ENCODE measurements around the gene ATOH1.

DNA sequence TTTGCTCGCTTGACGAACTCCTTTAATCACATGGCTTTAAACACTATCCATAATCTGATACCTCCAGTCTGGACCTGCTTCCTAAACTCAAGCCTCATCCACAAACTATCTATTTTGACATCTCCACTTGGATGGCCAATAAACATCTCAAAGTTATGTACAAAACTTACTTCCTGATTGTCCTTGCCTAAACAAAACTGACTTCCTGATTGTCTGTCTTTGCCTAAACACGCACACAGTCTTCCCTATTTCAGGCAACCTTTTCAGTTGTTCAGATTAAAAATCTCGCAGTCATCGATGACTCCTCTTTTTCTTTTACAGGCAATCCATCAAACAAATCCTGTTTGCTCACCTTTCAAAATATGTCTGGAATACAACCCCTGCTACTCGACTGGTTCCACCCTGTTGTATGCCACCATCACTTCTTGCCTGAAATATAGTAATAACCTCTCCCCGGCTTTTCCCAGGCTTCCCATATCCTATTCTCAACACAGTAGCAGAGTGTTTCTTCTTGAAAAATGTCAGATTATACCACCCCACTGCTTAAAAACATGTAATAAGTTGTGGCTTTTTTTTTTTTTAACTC, 39.0 kb downstream of the ATOH1 start:
- TF ChIP-seq, protein P1, sequence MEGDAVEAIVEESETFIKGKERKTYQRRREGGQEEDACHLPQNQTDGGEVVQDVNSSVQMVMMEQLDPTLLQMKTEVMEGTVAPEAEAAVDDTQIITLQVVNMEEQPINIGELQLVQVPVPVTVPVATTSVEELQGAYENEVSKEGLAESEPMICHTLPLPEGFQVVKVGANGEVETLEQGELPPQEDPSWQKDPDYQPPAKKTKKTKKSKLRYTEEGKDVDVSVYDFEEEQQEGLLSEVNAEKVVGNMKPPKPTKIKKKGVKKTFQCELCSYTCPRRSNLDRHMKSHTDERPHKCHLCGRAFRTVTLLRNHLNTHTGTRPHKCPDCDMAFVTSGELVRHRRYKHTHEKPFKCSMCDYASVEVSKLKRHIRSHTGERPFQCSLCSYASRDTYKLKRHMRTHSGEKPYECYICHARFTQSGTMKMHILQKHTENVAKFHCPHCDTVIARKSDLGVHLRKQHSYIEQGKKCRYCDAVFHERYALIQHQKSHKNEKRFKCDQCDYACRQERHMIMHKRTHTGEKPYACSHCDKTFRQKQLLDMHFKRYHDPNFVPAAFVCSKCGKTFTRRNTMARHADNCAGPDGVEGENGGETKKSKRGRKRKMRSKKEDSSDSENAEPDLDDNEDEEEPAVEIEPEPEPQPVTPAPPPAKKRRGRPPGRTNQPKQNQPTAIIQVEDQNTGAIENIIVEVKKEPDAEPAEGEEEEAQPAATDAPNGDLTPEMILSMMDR (IDR thresholded peaks at IDR 0.05), result no peak
- TF ChIP-seq POLR2A (IDR thresholded peaks at IDR 0.05) (no peak), EP300 (IDR thresholded peaks at IDR 0.05) (no peak), POLR2AphosphoS5 (IDR thresholded peaks at IDR 0.05) (no peak)
